Measurements from ENCODE around the gene KCNJ10.

The KCNJ10 gene

GRCh38 chr1:160084771-160085321, 14.9 kb upstream of the KCNJ10 start:
- DNase-seq (ENCODE audit: extremely low read depth in 1 of 2, low read depth in 1 of 2): no peak

GRCh38 chr1:160083968-160084770, 14.2 kb upstream of the KCNJ10 start:
- peak in 1 of 2 donors; percentile 60 for DNase-seq (ENCODE audit: extremely low read depth in 1 of 2, low read depth in 1 of 2)

GRCh38 chr1:160082926-160083325, 13.0 kb upstream of the KCNJ10 start:
- no peak for DNase-seq (ENCODE audit: extremely low read depth in 1 of 2, low read depth in 1 of 2)

DNA sequence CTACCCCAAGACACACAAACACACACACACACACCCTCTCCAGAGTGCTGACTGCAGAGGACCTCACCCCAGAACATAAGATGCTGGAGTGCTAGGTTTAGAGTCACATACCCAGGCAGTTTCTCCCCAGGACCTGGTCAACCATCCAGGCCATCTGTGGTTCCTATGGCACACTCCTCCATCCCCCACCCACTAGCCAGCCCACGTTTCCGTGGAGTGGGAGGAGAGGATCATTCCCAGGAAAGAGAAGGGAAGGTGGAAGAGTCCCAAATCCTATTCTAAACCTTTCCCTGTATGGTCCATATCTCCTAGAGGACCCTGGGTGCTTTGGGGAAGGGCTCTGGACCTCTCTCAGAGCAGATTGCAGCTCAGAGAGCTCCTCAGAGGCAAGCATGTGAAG, 12.5 kb upstream of the KCNJ10 start:
- DNase-seq (ENCODE audit: extremely low read depth in 1 of 2, low read depth in 1 of 2): no peak

DNA sequence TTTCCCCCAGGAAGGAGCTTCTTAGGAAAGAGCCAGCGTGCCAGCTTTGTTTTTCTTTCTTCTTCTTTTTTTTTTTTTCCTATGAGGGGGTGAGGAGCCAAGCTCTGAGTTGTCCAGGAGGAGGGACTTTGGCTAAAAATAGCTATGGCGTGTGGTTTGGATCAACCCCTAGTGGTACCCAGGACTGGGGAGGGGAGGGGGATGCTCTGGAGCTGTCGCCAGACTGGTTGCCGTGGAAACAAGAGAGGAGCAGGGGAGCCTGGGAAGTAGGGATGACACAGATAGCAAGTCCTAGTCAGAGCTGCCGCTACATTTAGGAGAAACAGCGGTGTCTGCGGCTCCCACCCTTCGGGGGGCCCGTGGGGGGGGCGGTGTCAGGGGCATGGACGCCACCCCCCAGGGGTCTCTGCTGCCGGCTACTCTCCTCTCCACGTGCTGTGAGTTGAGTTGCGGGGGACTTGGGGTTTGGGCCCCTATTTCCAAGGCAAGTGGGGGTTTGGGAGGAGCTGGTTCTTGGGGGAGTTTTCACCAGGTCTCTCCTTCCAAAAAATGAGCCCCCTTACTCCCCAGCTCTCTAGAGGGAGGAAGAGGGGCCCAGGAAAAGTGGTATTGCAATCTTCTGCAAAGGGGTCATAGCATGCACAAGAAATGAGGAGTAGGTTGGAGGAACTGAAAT, 11.4 kb upstream of the KCNJ10 start, which contains the start of gene KCNJ9:
TSS of gene KCNJ9 (plus strand) at position 278 of the 676 bp plus-strand sequence. CDS start 2,493 bp downstream, outside the sequence.
- no peak for DNase-seq (ENCODE audit: extremely low read depth in 1 of 2, low read depth in 1 of 2)

DNA sequence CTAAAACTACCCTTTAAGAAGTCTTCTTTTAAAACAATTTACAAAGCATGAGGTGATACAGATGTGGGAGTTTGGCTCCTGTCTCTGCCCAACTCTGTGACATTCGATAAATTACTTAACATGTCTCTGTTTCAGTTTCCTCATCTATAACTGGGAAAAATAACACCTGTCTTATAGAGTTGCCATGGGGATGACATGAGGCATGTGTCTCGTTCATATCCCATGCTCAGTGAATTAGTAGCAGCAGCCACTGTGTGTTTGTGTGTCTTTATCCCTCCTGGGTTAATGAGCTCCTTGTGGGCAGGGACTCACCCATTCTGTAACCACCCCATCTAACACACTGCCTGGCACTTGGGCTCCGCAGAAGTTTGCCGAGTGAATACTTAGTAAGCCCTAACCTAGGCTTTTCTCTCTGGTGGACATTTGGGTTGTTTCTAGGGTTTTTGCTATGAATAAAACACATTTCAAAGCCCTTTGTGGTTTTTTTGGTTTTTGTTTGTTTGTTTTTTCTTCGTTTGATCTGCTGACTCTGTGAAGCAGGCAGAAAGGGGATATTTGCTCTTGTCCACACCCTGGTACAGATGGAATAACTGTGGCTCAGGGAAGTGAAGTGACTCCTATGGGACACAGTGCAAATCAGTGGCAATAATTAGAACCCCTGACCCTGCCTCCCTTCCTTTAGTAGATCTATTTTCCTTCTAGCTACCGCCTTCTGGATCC, 10.6 kb upstream of the KCNJ10 start:
- no peak for DNase-seq (ENCODE audit: extremely low read depth in 1 of 2, low read depth in 1 of 2)

GRCh38 chr1:160079448-160079847, 9.5 kb upstream of the KCNJ10 start:
- no peak for DNase-seq (ENCODE audit: extremely low read depth in 1 of 2, low read depth in 1 of 2)

DNA sequence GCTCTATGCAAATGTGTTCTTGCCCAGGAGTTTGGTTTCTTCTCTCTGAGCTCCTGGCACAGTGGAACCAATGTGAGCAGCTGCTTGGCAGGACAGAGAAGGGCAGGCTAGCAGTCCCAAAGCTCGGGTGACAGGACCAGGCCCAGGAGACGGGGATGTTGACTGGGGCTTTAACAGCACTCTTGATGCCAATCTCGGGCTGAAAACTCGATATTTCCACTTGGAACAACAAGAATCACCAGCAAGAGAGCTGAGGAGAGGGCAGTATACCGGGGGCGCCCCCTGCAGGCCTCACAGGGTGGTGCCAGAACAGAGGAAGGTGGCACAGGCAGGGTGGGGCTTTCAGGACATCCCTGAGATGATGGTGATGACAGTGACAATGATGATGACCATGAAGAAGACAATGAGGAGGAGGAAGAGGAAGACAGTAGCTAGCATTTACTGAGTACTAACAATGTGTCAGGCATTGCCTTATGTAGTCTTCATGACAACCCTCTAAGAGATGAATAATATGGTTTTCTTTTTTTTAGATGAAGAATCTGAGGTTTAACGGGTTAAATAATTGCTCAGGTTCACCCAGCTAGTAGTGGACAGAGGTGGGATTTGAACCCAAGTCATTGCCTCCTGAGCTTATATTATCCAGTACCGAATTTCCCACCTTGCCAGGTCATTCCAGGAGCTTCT, 8.7 kb upstream of the KCNJ10 start:
- no peak for DNase-seq (ENCODE audit: extremely low read depth in 1 of 2, low read depth in 1 of 2)

- DNase-seq (ENCODE audit: extremely low read depth in 1 of 2, low read depth in 1 of 2): no peak
Measured at GRCh38 chr1:160077486-160077885, 7.5 kb upstream of the KCNJ10 start.

GRCh38 chr1:160076295-160076694, 6.3 kb upstream of the KCNJ10 start:
- no peak for DNase-seq (ENCODE audit: extremely low read depth in 1 of 2, low read depth in 1 of 2)

- no peak for DNase-seq (ENCODE audit: extremely low read depth in 1 of 2, low read depth in 1 of 2)
Measured at GRCh38 chr1:160075836-160076235, 5.9 kb upstream of the KCNJ10 start.

- DNase-seq (ENCODE audit: extremely low read depth in 1 of 2, low read depth in 1 of 2): no peak
Measured at GRCh38 chr1:160074865-160075264, 4.9 kb upstream of the KCNJ10 start.

DNA sequence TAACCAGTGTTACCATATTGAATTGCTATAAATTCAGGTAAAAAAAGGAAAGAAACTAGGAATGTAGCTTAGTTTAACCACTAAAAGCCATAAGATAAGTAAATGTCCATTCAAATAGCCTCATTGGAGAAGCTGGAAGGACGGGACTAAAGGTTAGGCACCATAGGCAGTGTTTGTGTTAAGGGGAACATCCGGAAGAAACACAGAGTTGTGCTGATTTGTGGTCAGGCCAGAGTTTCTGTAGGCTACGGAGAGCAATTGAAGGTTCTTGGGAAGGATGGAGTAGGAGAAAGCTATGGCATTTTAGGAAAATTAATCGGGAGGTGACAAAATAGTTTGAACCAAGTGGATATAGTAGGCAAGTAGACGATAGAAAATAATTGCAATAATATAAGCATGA, 1.3 kb upstream of the KCNJ10 start:
- no peak for DNase-seq (ENCODE audit: extremely low read depth in 1 of 2, low read depth in 1 of 2)

DNA sequence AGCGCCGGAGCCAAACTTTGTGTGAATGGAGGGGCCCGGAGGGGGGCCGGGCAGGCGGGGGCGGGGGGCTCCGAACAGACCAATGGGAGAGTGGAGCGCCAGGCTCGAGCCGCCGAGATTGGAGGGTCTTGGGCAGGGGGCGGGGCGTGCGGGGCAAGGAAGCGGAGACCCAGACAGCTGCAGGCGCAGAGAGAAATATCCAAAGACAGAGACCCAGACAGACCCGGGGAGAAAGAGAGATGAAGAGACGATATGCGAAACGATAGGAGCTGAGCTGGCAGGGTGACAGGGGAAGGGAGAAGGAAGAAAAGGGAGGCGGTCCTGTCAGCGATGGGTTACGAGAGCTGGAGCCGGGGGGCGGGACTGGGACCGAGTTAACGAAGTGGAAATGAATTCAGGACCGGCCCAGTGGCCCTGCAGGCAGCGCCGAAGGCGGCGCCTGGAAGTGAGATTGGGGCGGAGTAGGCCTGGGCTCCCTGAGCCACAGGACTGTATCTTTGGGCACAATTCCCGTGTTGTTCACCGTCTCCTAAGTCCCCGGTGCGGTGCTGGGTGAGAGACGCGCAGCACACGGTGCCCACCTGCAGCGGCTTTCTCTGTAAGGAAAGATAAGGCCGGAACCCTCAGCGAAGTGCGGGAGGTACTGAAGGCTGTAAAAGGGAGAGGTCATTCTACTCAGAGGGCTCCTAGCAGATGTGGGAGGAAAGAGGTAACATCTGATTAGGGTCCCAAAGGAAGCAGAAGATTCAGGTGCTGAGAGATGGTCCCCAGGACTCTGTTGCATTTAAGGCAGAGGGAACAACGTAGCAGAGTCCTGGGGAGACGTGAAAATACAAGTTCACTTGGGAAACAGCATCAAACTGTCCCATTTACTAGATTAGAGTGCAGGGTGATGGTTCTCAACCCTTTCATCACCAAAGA, 543 bp upstream of the KCNJ10 start:
- DNase-seq (ENCODE audit: extremely low read depth in 1 of 2, low read depth in 1 of 2): peak; percentile 53 to 61

DNA sequence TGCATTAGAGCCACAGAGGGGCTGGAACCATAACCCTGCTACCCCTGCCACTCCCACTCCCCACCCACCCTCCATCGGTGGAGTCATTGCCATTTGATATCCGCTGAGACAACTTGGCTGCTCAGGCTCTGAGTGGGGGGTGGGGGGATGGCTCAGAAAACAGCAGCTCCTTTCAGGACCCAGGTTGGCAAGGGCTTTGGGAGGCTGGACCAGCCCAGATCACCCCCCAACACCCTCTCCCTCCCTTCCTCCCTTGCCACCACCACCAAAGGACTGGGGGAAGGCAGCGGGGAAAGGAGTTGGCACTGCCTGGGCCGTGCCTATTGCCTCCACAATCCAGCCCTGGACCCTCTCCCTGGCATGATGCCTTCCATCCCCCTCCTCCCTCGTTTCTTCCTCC, 1.7 kb downstream of the KCNJ10 start:
- DNase-seq (ENCODE audit: extremely low read depth in 1 of 2, low read depth in 1 of 2): no peak

DNA sequence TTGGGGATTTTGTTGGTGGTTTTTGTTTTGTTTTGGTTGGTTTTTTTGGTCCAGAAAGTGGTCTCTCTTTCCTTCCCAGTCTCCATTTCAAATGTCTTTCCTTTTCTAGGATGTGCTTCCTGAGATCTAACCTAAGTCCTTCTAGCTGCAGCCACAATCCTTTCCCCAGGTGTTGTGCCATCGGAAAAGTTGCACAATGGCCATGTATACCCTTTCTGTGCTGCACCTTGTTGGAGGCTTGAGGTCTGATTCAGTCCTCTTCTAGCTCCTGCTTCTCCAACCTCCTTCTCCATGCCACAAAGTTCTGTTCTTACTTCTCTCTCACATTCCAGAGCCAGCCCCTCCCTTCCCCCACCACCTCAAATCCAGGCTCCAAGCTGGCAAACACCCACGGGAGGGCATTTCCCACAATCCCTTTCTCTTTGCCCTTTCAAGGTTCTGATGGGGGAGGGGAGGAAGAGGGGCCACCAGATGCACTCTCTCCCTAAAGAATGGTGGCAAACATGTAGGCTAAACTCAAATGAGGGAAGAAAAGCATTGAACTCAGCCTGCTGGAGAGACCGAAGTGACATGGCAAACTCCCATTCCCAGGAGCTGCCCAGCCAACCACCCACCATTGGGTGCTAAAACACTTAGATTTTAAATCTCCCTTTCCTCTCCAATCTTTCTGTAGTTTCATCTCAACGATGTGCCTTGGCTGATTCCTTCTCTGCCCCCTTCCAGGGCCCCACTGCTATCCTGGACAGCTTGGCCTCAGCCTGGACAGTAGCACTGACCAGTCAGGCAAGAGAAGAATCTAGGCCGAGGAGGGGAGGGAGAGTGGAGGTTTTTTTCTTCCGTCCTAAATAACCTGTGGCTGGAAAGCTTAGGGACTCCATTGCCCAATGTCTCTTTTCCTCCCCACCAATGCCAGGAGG, 2.9 kb downstream of the KCNJ10 start:
- no peak for DNase-seq (ENCODE audit: extremely low read depth in 1 of 2, low read depth in 1 of 2)

- DNase-seq (ENCODE audit: extremely low read depth in 1 of 2, low read depth in 1 of 2): no peak
Measured at GRCh38 chr1:160064746-160065145, 5.2 kb downstream of the KCNJ10 start.

DNA sequence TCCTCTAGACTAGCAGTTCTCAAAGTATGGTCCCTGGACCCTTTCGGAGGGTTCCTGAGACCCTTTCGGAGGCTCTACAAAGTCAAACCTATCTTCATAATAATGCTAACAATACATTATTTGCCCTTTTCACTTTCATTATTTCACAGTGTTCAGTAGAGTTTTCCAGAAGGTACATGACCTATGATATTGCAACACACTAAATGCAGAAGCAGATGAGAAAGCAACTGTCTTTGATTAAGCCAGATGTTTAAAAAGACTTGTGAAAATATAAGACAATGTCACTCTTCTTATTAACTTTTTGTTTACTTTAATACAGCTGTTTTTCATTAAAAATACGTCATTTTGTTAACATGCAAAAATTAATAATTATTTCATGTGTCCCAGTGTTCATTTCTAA, 5.8 kb downstream of the KCNJ10 start:
- no peak for DNase-seq (ENCODE audit: extremely low read depth in 1 of 2, low read depth in 1 of 2)

GRCh38 chr1:160063176-160063575, 6.8 kb downstream of the KCNJ10 start:
- DNase-seq (ENCODE audit: extremely low read depth in 1 of 2, low read depth in 1 of 2): no peak

Data from activated CD8-positive, alpha-beta memory T cell treated with anti-CD3 and anti-CD28 coated beads for 1 hour (primary cell).